Occipital lobe (tissue), 2 donors: Measurements from ENCODE around the gene RHBDF1. TPM values are rescaled to one million over a fixed set of nuclear protein-coding genes. Genes with fewer than 3 reads are reported as not detected.

Source experiments
- DNase-seq: peaks from one replicate; lab custom pipeline; 2025; lab: John Stamatoyannopoulos, UW
- total RNA-seq: library from RNA; depleted of rRNA; stranded (reverse); fragments of >200 nt; gene quantifications from one replicate; pipeline ENCODE4 v1.2.3, GENCODE V29; 2014

RHBDF1 gene
- total RNA-seq, 1 donor from 2014 or later: 3.0 TPM

GRCh38 chr16:92431-93339 lies 20.3 kb upstream of the RHBDF1 start:
- no peak for DNase-seq

- DNase-seq: peak; percentile 54
These were observed 19.1 kb upstream of the RHBDF1 start for GRCh38 chr16:91484-91883.

GRCh38 chr16:89391-90302 lies 17.2 kb upstream of the RHBDF1 start:
- no peak for DNase-seq

GRCh38 chr16:88613-89012 lies 16.2 kb upstream of the RHBDF1 start:
- no peak for DNase-seq

GRCh38 chr16:86483-86952 lies 14.1 kb upstream of the RHBDF1 start:
- no peak for DNase-seq

- no peak for DNase-seq
These were observed 13.4 kb upstream of the RHBDF1 start for GRCh38 chr16:85865-86264.

- DNase-seq: no peak
These were observed 13.0 kb upstream of the RHBDF1 start for GRCh38 chr16:85407-85782.

GRCh38 chr16:84718-85406 lies 12.4 kb upstream of the RHBDF1 start:
- DNase-seq: peak; percentile 63

GRCh38 chr16:83781-84615 lies 11.6 kb upstream of the RHBDF1 start:
- no peak for DNase-seq

- DNase-seq: no peak
These were observed 10.7 kb upstream of the RHBDF1 start for GRCh38 chr16:83060-83603.

GRCh38 chr16:79151-80054 lies 7.0 kb upstream of the RHBDF1 start:
- no peak for DNase-seq

GRCh38 chr16:78444-79150 lies 6.2 kb upstream of the RHBDF1 start:
- DNase-seq: no peak

- peak; percentile 76 for DNase-seq
These were observed 5.5 kb upstream of the RHBDF1 start, which contains the start of gene MPG for GRCh38 chr16:77807-78443. Gene MPG (plus strand): TSS chr16:78225. CDS start chr16:78310, 85 bp downstream.

- DNase-seq: no peak
These were observed 4.9 kb upstream of the RHBDF1 start for GRCh38 chr16:77273-77806.

- DNase-seq: no peak
These were observed 4.3 kb upstream of the RHBDF1 start for GRCh38 chr16:76535-77272.

GRCh38 chr16:75580-76501 lies 3.4 kb upstream of the RHBDF1 start:
- no peak for DNase-seq
